HFF-Myc (cell line): ENCODE results near the gene RAD18.

ENCODE experiments used
- DNase-seq: peaks from one replicate; pipeline ENCODE4 v3.0.0-alpha.2; 2011; ENCODE audit warnings: low read depth; ENCODE audit errors: extremely low read depth
- H3K4me3 ChIP-seq: replicated peaks from 2 replicates; pipeline ENCODE4 v1.5.1; 2011; ENCODE audit warnings: low read depth, mild to moderate bottlenecking, control low read depth, low read length
- CTCF ChIP-seq: IDR thresholded peaks from 2 replicates; pipeline ENCODE4 v1.5.1; 2012; ENCODE audit warnings: mild to moderate bottlenecking, low read depth, low read length, control low read depth; ENCODE audit errors: missing control alignments

The RAD18 gene

GRCh38 chr3:8872261-8872660 lies 91.0 kb downstream of the RAD18 start:
- TF ChIP-seq CTCF = no peak
- DNase-seq = no peak
- H3K4me3 ChIP-seq = no peak overlapping the region

GRCh38 chr3:8871306-8871705 lies 92.0 kb downstream of the RAD18 start:
- no peak overlapping the region for H3K4me3 ChIP-seq
- no peak for TF ChIP-seq CTCF
- DNase-seq = no peak

GRCh38 chr3:8870134-8870533 lies 93.1 kb downstream of the RAD18 start:
- no peak for TF ChIP-seq CTCF
- DNase-seq = no peak
- H3K4me3 ChIP-seq = no peak overlapping the region

- peak; percentile 87 for DNase-seq
- TF ChIP-seq CTCF = no peak
- H3K4me3 ChIP-seq = no peak overlapping the region
Measured at GRCh38 chr3:8869613-8870012, 93.7 kb downstream of the RAD18 start.

- no peak for DNase-seq
- no peak overlapping the region for H3K4me3 ChIP-seq
- TF ChIP-seq CTCF = no peak
Measured at GRCh38 chr3:8868996-8869395, 94.3 kb downstream of the RAD18 start.

GRCh38 chr3:8867646-8868045 lies 95.6 kb downstream of the RAD18 start:
- TF ChIP-seq CTCF = no peak
- H3K4me3 ChIP-seq = no peak overlapping the region
- DNase-seq = no peak

- H3K4me3 ChIP-seq = no peak overlapping the region
- TF ChIP-seq CTCF = no peak
- DNase-seq = no peak
Measured at GRCh38 chr3:8865697-8866096, 97.6 kb downstream of the RAD18 start.
